Body of pancreas (tissue), 4 donors: ENCODE measurements around the gene NOS3.

Source experiments
- POLR2A ChIP-seq, 3 donors: fragments of 450-650 bp; IDR thresholded peaks; one replicate each; pipeline ENCODE4 v1.6.1; 2016; ENCODE audit warnings: antibody characterized with exemption in 3 of 3, mild to moderate bottlenecking in 2 of 3
- TF ChIP-seq, protein P1 (sequence below), 7 experiments: fragments of 450-650 bp in 4 of 7; fragments of 200-600 bp in 3 of 7; sonication (generic) in 3 of 7; IDR thresholded peaks; one replicate each; pipeline ENCODE4 v1.5.1; 2016 to 2019; ENCODE audit warnings: antibody characterized with exemption in 7 of 7

DNA sequence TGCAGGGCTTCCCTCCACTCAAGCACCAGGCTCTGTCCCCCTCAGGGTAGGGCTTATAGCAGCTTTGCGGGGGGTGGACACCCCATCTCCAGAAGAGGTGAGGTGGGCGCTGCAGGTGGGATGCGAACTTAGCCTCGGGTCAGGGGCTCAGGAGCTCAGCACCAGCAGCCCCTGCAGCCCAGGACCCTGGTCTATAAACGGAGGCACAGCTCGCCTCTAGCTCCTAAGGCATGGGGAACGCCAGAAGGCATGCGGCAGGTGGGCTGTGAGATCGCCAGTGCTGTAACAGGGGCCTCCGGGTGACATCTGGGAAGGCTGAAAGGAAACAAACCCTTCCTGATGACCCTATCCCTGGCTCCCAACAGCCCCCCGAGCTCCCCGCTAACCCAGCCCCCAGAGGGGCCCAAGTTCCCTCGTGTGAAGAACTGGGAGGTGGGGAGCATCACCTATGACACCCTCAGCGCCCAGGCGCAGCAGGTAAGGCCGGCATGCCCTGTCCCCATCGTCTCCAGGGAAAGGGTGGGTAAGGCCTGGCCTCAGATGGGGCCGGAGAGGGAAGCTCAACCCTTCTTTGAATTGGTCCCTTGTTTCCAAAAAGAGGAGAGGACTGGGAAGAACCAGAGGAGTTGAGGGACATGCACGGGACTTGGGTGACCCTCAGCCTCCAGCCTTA is 4.2 kb downstream of the NOS3 start:
- TF ChIP-seq POLR2A (IDR thresholded peaks at IDR 0.05): no peak
- TF ChIP-seq, protein P1, sequence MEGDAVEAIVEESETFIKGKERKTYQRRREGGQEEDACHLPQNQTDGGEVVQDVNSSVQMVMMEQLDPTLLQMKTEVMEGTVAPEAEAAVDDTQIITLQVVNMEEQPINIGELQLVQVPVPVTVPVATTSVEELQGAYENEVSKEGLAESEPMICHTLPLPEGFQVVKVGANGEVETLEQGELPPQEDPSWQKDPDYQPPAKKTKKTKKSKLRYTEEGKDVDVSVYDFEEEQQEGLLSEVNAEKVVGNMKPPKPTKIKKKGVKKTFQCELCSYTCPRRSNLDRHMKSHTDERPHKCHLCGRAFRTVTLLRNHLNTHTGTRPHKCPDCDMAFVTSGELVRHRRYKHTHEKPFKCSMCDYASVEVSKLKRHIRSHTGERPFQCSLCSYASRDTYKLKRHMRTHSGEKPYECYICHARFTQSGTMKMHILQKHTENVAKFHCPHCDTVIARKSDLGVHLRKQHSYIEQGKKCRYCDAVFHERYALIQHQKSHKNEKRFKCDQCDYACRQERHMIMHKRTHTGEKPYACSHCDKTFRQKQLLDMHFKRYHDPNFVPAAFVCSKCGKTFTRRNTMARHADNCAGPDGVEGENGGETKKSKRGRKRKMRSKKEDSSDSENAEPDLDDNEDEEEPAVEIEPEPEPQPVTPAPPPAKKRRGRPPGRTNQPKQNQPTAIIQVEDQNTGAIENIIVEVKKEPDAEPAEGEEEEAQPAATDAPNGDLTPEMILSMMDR (IDR thresholded peaks at IDR 0.05): no peak
